Iris pigment epithelial cell (primary cell): Measurements from ENCODE around the gene GNG4.

Experiments used
- DNase-seq: peaks from one replicate; pipeline ENCODE4 v3.0.0-alpha.2; 2011; ENCODE audit warnings: low read depth

The GNG4 gene

GRCh38 chr1:235527196-235527814 lies 122.3 kb downstream of the GNG4 start:
- DNase-seq = peak; percentile 22

DNA sequence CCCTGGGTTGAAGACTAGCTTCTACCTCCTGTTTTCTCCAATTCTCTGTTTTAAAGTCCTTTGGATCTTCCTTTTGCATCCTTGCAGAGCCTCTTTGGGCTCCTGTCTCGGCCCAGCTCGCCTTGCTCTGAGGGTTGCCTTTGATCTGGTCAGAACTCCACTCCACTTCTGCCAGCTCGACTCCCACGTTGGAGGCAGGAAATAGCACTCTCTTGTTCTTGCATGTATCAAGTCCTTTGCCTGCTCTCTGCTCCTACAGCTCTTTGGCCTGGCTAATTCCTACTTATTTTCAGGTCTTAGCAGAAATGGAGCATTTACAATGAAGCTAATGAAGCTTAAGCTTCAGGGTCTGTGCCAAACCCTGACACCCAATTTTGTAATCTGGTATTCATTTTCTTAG lies 124.3 kb downstream of the GNG4 start:
- DNase-seq = peak; percentile 27

- DNase-seq = no peak
Measured at GRCh38 chr1:235516862-235517446, 132.6 kb downstream of the GNG4 start.

- no peak for DNase-seq
Measured at GRCh38 chr1:235515844-235516512, 133.6 kb downstream of the GNG4 start.

- peak; percentile 63 for DNase-seq
Measured at GRCh38 chr1:235513495-235514366, 135.9 kb downstream of the GNG4 start.

- peak; percentile 69 for DNase-seq
Measured at GRCh38 chr1:235511470-235512240, 137.9 kb downstream of the GNG4 start.

GRCh38 chr1:235510823-235511222 lies 138.8 kb downstream of the GNG4 start:
- DNase-seq = no peak

- no peak for DNase-seq
Measured at GRCh38 chr1:235507623-235508022, 142.0 kb downstream of the GNG4 start.

DNA sequence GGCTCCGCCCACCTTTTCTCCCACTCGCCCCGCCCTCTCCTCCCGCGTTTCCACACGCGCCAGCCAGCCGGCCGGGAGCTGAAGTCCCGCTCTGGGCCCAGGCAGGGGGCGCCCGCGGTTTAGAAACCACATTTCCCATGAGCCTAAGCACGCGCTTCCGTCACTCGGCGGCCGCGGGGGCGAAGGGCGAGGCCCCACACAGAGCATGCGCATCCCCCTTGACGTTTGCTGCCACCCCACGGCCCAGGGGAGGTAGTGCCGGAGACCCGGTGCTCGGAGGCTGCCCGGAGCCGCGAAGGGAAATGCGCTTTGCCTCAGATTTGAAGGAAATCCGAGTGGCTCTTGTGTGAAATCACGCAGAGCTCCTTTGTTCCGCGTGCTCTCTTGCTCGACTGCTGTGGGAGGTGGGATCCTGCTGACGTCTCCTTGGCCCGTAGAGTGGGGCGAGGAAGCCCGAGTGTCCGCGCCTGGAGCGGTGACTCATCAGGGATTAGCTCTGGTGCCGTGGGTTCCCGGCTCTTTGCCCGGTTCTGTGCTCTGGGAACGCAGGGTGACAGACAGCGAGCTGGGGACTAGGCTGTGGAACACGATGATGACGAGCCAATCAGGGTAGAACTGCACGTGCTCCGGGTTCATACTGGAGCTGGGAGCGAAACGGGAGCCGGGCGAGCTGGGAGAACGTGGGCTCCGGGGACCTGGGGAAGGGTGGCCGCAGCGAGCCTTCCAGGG lies 144.9 kb downstream of the GNG4 start:
- peak; percentile 99 for DNase-seq

- DNase-seq = no peak
Measured at GRCh38 chr1:235504122-235504493, 145.5 kb downstream of the GNG4 start, which contains the start of gene B3GALNT2. B3GALNT2 (minus strand) TSS chr1:235504452; CDS start chr1:235504252, 200 bp downstream.

- peak; percentile 53 for DNase-seq
Measured at GRCh38 chr1:235503403-235504121, 146.0 kb downstream of the GNG4 start.

GRCh38 chr1:235502601-235503402 lies 146.8 kb downstream of the GNG4 start:
- DNase-seq = peak; percentile 42

- peak; percentile 60 for DNase-seq
Measured at GRCh38 chr1:235500971-235501540, 148.5 kb downstream of the GNG4 start.
